Neutrophil (primary cell): ENCODE measurements around the gene TMEM59L.
A peak's percentile ranks its signal among the peaks of the same experiment; 100 is the strongest.

ENCODE experiments used
- H3K27ac ChIP-seq: fragments of 200-600 bp; sonication (generic); 2 replicates; pipeline ENCODE4 v1.5.1; 2016; ENCODE audit warnings: mild to moderate bottlenecking, moderate library complexity
- H3K27me3 ChIP-seq: fragments of 200-600 bp; sonication (generic); 2 replicates; pipeline ENCODE4 v1.6.0; 2016; ENCODE audit warnings: mild to moderate bottlenecking
- H3K36me3 ChIP-seq: fragments of 200-600 bp; sonication (generic); 2 replicates; pipeline ENCODE4 v1.5.1; 2017
- H3K4me1 ChIP-seq, 2 experiments: fragments of 200-600 bp in 1 of 2; sonication (generic) in 1 of 2; 1 replicate in 1 of 2; 2 replicates in 1 of 2; pipeline versions ENCODE4 v1.5.1 to v1.6.1; 2013 to 2016; ENCODE audit warnings: low read depth in 1 of 2, low read length in 1 of 2, mild to moderate bottlenecking in 1 of 2, moderate library complexity in 1 of 2; ENCODE audit not compliant: control insufficient read depth in 1 of 2, insufficient read depth in 1 of 2
- H3K4me3 ChIP-seq, 2 experiments: fragments of 200-600 bp in 1 of 2; sonication (generic) in 1 of 2; 1 replicate in 1 of 2; 2 replicates in 1 of 2; pipeline ENCODE4 v1.5.1; 2013 to 2016; ENCODE audit warnings: low read depth in 1 of 2, low read length in 1 of 2, mild to moderate bottlenecking in 1 of 2, moderate library complexity in 1 of 2
- H3K9me3 ChIP-seq: fragments of 200-600 bp; sonication (generic); 2 replicates; pipeline ENCODE4 v1.5.1; 2016
- TF ChIP-seq, protein P1 (sequence below): fragments of 200-600 bp; sonication (generic); IDR thresholded peaks from 2 replicates; pipeline ENCODE4 v1.5.1; 2016; ENCODE audit warnings: antibody characterized with exemption

TMEM59L gene

DNA sequence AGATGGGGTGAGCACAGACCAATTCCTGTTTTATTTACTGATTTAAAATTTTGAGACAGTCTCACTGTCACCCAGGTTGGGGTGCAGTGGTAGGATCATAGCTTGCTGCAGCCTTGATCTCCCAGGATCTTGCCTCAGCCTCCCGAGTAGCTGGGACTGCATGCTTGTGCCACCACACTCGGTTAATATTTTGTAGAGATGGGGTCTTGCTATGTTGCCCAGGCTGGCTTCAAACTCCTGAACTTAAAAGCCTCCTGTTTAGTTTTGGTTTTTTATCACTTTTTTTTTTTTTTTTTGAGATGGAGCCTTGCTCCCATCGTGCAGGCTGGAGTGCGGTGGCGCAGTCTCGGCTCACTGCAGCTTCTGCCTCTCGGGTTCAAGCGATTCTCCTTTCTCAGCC lies 36.3 kb upstream of the TMEM59L start:
- TF ChIP-seq, protein P1, sequence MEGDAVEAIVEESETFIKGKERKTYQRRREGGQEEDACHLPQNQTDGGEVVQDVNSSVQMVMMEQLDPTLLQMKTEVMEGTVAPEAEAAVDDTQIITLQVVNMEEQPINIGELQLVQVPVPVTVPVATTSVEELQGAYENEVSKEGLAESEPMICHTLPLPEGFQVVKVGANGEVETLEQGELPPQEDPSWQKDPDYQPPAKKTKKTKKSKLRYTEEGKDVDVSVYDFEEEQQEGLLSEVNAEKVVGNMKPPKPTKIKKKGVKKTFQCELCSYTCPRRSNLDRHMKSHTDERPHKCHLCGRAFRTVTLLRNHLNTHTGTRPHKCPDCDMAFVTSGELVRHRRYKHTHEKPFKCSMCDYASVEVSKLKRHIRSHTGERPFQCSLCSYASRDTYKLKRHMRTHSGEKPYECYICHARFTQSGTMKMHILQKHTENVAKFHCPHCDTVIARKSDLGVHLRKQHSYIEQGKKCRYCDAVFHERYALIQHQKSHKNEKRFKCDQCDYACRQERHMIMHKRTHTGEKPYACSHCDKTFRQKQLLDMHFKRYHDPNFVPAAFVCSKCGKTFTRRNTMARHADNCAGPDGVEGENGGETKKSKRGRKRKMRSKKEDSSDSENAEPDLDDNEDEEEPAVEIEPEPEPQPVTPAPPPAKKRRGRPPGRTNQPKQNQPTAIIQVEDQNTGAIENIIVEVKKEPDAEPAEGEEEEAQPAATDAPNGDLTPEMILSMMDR, result no peak
- peaks cover 52% of the 10 kb centered on the region for H3K36me3 ChIP-seq
- no peak overlapping the region for H3K4me3 ChIP-seq
- peaks cover 17 to 20% of the 10 kb centered on the region in 2 experiments for H3K4me1 ChIP-seq
- no peak overlapping the region for H3K27ac ChIP-seq
- H3K27me3 ChIP-seq, result no peaks in the 10 kb centered on the region
- no peaks in the 10 kb centered on the region for H3K9me3 ChIP-seq

DNA sequence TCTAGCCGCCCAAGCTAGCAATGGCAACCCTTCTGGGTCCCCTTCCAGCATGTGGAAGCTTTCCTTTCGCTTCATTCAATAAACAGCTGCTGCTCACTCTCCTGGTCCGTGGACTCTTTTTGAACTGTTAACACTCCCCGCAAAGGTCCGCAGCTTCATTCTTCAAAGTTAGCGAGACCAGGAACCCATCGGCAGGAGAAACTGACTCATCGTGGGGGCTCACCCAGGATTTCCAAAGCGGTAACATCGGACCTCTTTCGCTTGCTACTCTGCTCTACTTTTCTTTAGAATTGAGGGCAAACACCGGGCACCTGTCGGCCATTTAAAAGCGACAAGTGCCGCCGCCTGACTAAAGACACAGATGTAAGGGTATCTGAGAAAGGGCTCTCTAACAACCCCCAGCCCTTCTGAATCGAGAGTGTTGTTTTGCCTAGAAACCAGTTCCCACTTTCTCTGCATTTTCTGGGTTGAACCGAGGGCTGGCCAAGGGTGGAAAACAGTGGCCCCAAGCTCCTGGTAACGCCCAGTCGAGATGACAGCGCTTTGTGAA lies 35.2 kb upstream of the TMEM59L start:
- no peaks in the 10 kb centered on the region for H3K27me3 ChIP-seq

DNA sequence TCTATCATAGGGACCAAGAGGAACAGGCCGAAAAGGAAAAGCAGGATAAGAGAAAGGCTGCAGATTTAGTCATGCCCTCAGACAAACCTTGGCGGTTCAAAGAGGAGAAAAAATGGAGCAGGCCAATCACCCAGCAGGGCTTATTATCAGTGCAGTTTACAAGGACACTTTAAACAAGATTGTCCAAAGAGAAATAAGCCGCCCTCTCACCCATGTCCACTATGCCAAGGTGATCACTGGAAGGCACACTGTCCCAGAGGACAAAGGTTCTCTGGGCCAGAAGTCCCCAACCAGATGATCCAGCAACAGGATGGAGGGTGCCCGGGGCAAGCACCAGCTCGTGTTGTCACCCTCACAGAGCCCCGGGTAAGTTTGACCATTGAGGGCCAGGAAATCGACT lies 32.4 kb upstream of the TMEM59L start:
- Histone ChIP-seq H3K4me3 (no peak overlapping the region), H3K9me3 (no peaks in the 10 kb centered on the region), H3K27ac (no peak overlapping the region), H3K36me3 (peaks cover 29% of the 10 kb centered on the region), H3K27me3 (no peaks in the 10 kb centered on the region), H3K4me1 (no peaks in the 10 kb centered on the region)
- TF ChIP-seq, protein P1, result no peak

More for the DNA sequence above, 35.2 kb upstream of the TMEM59L start:
- no peak overlapping the region for H3K27ac ChIP-seq
- H3K9me3 ChIP-seq, result no peaks in the 10 kb centered on the region
- peaks cover 52% of the 10 kb centered on the region for H3K36me3 ChIP-seq
- H3K4me3 ChIP-seq, result no peak overlapping the region
- TF ChIP-seq, protein P1, result no peak
- peaks cover 11 to 12% of the 10 kb centered on the region in 2 experiments for H3K4me1 ChIP-seq

DNA sequence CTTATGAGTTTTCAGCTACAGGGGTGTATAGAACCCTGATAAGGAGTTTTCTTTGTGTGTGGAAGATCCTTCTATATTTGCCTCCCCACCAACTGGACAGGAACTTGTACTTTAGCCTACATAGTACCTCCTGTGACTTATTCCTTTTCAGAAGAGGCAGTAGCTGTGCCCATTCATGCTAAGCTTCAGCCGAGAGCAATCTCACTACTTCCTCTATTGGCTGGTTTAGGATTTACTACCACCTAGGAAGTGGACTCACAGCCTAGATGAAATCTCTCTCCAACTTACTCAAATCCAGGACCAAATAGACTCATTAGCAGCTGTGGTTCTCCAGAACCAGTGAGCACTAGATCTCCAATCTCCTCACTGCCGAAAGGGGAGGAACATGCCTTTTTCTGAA lies 26.4 kb upstream of the TMEM59L start:
- TF ChIP-seq, protein P1, result no peak
- H3K4me1 ChIP-seq, result peaks cover 19 to 24% of the 10 kb centered on the region in 2 experiments
- no peak overlapping the region for H3K4me3 ChIP-seq
- no peaks in the 10 kb centered on the region for H3K36me3 ChIP-seq
- H3K27ac ChIP-seq, result peak overlapping the region; percentile 41
- H3K27me3 ChIP-seq, result no peaks in the 10 kb centered on the region
- H3K9me3 ChIP-seq, result no peaks in the 10 kb centered on the region

DNA sequence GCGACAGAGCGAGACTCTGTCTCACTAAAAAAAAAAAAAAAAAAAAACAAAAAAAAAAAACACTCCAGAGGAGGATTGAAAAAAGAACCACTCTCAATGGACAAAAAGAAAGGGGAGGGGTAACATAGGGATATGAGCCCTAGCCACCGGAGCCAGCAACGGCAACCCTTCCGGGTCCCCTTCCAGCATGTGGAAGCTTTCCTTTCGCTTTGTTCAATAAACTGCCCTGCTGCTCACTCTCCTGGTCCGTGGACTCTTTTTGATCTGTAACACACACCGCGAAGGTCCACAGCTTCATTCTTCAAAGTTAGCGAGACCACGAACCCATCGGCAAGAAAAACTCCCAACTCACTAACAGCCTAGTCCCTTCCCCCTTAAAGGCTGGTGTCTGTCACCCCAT lies 25.1 kb upstream of the TMEM59L start:
- no peaks in the 10 kb centered on the region for H3K27me3 ChIP-seq
- no peaks in the 10 kb centered on the region for H3K9me3 ChIP-seq
- H3K4me3 ChIP-seq, result peak overlapping the region; percentile 91 to 94
- no peaks in the 10 kb centered on the region for H3K36me3 ChIP-seq
- H3K27ac ChIP-seq, result peak overlapping the region; percentile 87
- peaks cover 19 to 24% of the 10 kb centered on the region in 2 experiments for H3K4me1 ChIP-seq
- TF ChIP-seq, protein P1, result no peak
